Fibroblast of pulmonary artery (primary cell): Measurements from ENCODE around the gene HYOU1.

Experiments used
- DNase-seq: peaks from one replicate; pipeline ENCODE4 v3.0.0-alpha.2; 2010; ENCODE audit warnings: low read depth
- H3K4me3 ChIP-seq: replicated peaks from 2 replicates; pipeline ENCODE4 v1.5.1; 2011; ENCODE audit warnings: low read depth, mild to moderate bottlenecking, control low read depth, low read length, moderate library complexity
- TF ChIP-seq, protein P1 (sequence below): IDR thresholded peaks from 2 replicates; pipeline ENCODE4 v1.5.1; 2011; ENCODE audit warnings: mild to moderate bottlenecking, control low read depth, low read length, inconsistent platforms; ENCODE audit errors: missing control alignments

HYOU1 gene

DNA sequence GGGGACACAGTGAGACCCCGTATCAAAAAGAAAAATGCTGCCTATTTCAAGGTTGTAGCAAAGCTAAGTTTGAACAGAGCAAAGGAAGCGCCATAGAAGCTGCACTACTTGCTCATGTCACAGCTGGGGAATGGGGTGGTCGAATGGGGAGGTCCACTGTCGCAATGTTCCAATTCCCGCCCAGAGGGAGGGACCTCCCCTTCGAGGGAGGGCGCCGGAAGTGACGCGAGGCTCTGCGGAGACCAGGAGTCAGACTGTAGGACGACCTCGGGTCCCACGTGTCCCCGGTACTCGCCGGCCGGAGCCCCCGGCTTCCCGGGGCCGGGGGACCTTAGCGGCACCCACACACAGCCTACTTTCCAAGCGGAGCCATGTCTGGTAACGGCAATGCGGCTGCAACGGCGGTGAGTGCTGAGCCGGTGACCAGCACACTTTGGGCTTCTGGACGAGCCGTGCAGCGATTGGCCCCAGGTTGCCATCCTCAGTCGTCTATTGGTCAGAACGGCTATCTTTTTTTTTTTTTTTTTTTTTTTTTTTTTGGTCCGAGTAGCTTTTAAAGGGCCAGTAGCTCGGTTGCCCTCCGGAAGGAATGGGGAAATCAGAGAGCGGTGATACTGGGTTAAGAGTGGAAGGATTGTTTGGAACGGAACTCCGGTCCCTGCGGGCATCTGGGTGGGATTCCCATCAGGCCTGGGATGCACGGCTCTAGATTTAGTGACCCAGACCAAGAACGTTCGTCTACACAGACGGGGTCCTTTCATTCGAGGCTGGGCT lies 27.8 kb upstream of the HYOU1 start, which contains the start of gene HMBS:
HMBS (plus strand) TSS at position 219 of the 774 bp plus-strand sequence; CDS start at position 372, 153 bp downstream.
- TF ChIP-seq, protein P1, sequence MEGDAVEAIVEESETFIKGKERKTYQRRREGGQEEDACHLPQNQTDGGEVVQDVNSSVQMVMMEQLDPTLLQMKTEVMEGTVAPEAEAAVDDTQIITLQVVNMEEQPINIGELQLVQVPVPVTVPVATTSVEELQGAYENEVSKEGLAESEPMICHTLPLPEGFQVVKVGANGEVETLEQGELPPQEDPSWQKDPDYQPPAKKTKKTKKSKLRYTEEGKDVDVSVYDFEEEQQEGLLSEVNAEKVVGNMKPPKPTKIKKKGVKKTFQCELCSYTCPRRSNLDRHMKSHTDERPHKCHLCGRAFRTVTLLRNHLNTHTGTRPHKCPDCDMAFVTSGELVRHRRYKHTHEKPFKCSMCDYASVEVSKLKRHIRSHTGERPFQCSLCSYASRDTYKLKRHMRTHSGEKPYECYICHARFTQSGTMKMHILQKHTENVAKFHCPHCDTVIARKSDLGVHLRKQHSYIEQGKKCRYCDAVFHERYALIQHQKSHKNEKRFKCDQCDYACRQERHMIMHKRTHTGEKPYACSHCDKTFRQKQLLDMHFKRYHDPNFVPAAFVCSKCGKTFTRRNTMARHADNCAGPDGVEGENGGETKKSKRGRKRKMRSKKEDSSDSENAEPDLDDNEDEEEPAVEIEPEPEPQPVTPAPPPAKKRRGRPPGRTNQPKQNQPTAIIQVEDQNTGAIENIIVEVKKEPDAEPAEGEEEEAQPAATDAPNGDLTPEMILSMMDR: no peak
- DNase-seq: peak; percentile 96
- H3K4me3 ChIP-seq: peak within 1 kb of the TSS; percentile 93

DNA sequence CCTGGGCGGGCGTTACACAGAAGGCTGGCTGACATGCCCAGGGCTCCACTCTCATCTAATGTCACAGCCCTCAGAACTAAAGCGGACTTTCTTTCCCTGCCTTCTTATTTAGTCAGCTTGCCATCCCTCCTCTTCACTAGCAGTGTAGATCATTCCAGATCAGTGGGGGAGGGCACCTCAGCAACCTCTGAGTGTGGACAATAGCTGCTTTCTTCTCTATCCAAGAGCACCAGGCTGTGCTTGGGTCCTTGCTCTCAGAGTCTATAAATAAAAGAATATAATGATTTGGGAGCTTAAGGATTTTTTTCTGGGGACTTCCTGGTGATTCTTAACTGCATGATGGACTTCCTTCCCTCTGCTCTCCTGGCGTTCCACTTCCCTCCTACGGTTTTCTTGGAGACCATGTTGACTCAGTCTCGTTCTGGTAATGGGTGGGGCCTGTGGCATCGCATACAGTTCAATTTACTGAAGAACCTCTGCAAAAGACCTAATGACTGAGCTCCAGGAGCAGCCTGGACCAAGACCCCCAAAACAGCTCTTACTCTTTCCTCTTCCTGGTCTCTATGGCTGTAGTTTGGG lies 24.8 kb upstream of the HYOU1 start:
- DNase-seq: no peak
- H3K4me3 ChIP-seq: no peak overlapping the region

GRCh38 chr11:119078675-119079420 lies 21.8 kb upstream of the HYOU1 start:
- TF ChIP-seq, protein P1: no peak
- no peak overlapping the region for H3K4me3 ChIP-seq
- no peak for DNase-seq

More for the DNA sequence above, 24.8 kb upstream of the HYOU1 start:
- TF ChIP-seq, protein P1: no peak

- TF ChIP-seq, protein P1: no peak
- H3K4me3 ChIP-seq: no peak overlapping the region
- DNase-seq: no peak
Observed at GRCh38 chr11:119077839-119078238, 20.8 kb upstream of the HYOU1 start.

DNA sequence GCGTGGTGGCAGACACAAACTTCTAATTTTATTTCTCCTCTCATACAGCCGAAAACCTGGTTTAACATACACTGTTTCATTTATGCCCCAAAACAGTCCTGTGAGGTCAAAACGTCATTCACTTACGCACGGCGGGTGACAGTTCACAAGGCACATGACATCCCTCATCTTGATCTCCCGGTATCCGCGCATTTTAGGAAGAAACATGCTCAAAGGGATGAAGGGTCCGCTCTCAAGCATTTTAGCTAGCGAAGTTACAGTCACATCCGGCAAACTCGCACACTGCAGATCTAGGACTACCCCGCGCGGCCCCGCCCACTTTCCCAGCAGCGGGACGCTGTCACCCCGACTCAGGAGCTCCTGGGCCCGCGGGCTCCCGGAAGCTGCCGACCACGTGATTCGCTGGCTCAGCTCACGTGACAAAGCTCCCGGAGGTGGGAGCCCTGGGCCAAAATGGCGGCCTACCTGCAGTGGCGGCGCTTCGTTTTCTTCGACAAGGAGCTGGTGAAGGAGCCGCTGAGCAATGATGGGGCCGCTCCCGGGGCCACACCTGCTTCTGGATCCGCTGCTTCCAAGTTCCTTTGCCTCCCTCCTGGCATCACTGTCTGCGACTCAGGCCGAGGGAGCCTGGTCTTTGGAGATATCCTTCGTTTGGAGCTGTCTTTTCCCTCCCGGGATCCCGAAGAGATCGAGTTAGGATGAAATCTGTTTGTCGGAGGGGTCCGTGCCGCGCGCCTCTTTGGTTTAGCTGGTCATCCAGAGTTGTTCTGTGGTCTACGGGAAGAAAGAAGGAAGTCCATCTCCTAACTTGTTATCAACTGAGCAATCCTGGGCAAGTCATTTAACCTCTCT lies 10.6 kb upstream of the HYOU1 start, which contains the start of gene VPS11:
VPS11 (plus strand) TSS at position 448 of the 852 bp plus-strand sequence; CDS start at position 454, 6 bp downstream.
- peak; percentile 97 for DNase-seq
- TF ChIP-seq, protein P1: no peak
- H3K4me3 ChIP-seq: peak within 1 kb of the TSS; percentile 100

GRCh38 chr11:119065369-119065768 lies 8.4 kb upstream of the HYOU1 start:
- H3K4me3 ChIP-seq: no peak overlapping the region
- TF ChIP-seq, protein P1: peak; percentile 55
- DNase-seq: peak; percentile 54
